HCT116 (cell line): ENCODE measurements around the gene FBN1. TPM values are rescaled to one million over a fixed set of nuclear protein-coding genes. Genes with fewer than 3 reads are reported as not detected.

Experiments
- ATAC-seq: fragments of 200-7000 bp; cut with Tn5 transposase; 2 replicates; pipeline ENCODE4 v1.9.1; 2020; ENCODE audit warnings: mild to moderate bottlenecking, moderate library complexity
- BruUV-seq: library from RNA; stranded (reverse); fragments of 400-500 nt; replicated peaks from 2 replicates; lab custom pipeline; 2021; lab: Mats Ljungman, UMichigan
- CTCF ChIA-PET: fragments of 300-600 bp; sonication (Branson Sonifier 250); formaldehyde crosslinking; loops from one replicate; lab custom pipeline; 2021; ENCODE audit warnings: antibody characterized with exemption; lab: Charles Lee
- POLR2A ChIA-PET: fragments of 300-600, 350-600 bp; sonication (Branson Sonifier 250); formaldehyde crosslinking; loops from one replicate; lab custom pipeline; 2021; ENCODE audit warnings: antibody characterized with exemption; lab: Charles Lee
- RAD21 ChIA-PET, 2 experiments: fragments of 300-600 bp; sonication (Branson Sonifier 250); formaldehyde crosslinking; loops; one replicate each; lab custom pipeline; 2023; ENCODE audit warnings: low total read pairs in 2 of 2; ENCODE audit not compliant: uncharacterized antibody in 2 of 2, unreplicated experiment in 2 of 2, low non-redundant PET in 1 of 2; lab: Charles Lee
- DNase-seq: peaks from one replicate; pipeline ENCODE4 v3.0.0-alpha.2; 2010; ENCODE audit warnings: low read depth, low spot score
- H2AFZ ChIP-seq: fragments of 200-600 bp; shearing (Covaris generic), sonication (generic); 2 replicates; pipeline ENCODE4 v1.6.1; 2017; ENCODE audit warnings: low read depth, mixed run types, mixed read lengths, antibody characterized with exemption, low read length; ENCODE audit not compliant: poor library complexity, severe bottlenecking
- H3K27ac ChIP-seq: 2 replicates; pipeline ENCODE4 v1.5.1; 2012; ENCODE audit warnings: low read depth, low read length
- H3K27me3 ChIP-seq: fragments of 200-600 bp; sonication (generic); 2 replicates; pipeline ENCODE4 v1.6.1; 2016; ENCODE audit warnings: mixed run types, low read length, mixed read lengths; ENCODE audit not compliant: insufficient read depth
- H3K36me3 ChIP-seq, 2 experiments: fragments of 200-500 bp in 1 of 2; fragments of 200-600 bp in 1 of 2; sonication (Bioruptor generic) in 1 of 2; sonication (generic) in 1 of 2; 2 replicates each; pipeline versions ENCODE4 v1.5.1 to v1.6.1; 2014 to 2016; ENCODE audit warnings: low read length in 2 of 2, inconsistent platforms in 1 of 2, mixed read lengths in 1 of 2, mixed run types in 1 of 2; ENCODE audit not compliant: insufficient read depth in 2 of 2, control insufficient read depth in 1 of 2
- H3K4me1 ChIP-seq, 2 experiments: fragments of 200-600 bp in 1 of 2; sonication (generic) in 1 of 2; 2 replicates each; pipeline versions ENCODE4 v1.5.1 to v1.6.1; 2012 to 2017; ENCODE audit warnings: low read length in 2 of 2, inconsistent platforms in 1 of 2, mild to moderate bottlenecking in 1 of 2, mixed read lengths in 1 of 2, mixed run types in 1 of 2, moderate library complexity in 1 of 2; ENCODE audit not compliant: insufficient read depth in 2 of 2, control insufficient read depth in 1 of 2
- H3K4me2 ChIP-seq: fragments of 200-600 bp; sonication (generic); 2 replicates; pipeline ENCODE4 v1.6.1; 2017; ENCODE audit warnings: mixed run types, low read length, mixed read lengths
- H3K4me3 ChIP-seq, 2 experiments: fragments of 200-600 bp in 1 of 2; sonication (generic) in 1 of 2; replicated peaks in 1 of 2; 2 replicates each; pipeline ENCODE4 v1.5.1; 2011 to 2016; ENCODE audit warnings: low read length in 2 of 2, control low read depth in 1 of 2, low read depth in 1 of 2, mild to moderate bottlenecking in 1 of 2, mixed read lengths in 1 of 2, mixed run types in 1 of 2
- H3K79me2 ChIP-seq: fragments of 200-600 bp; sonication (generic); 2 replicates; pipeline ENCODE4 v1.6.1; 2017; ENCODE audit warnings: mild to moderate bottlenecking, mixed run types, low read length, moderate library complexity, mixed read lengths; ENCODE audit not compliant: insufficient read depth
- H3K9ac ChIP-seq: fragments of 200-600 bp; sonication (generic); 2 replicates; pipeline ENCODE4 v1.6.1; 2016; ENCODE audit warnings: low read length, mixed read lengths
- H3K9me2 ChIP-seq: fragments of 200-600 bp; sonication (generic), shearing (Covaris generic); 2 replicates; pipeline ENCODE4 v1.6.1; 2017; ENCODE audit warnings: mixed run types, mild to moderate bottlenecking, moderate library complexity; ENCODE audit not compliant: insufficient read depth
- H3K9me3 ChIP-seq, 2 experiments: fragments of 200-500 bp in 1 of 2; fragments of 200-600 bp in 1 of 2; sonication (Bioruptor generic) in 1 of 2; sonication (generic) in 1 of 2; 2 replicates each; pipeline ENCODE4 v1.6.1; 2014 to 2017; ENCODE audit warnings: low read length in 2 of 2, mixed read lengths in 2 of 2, inconsistent platforms in 1 of 2, low read depth in 1 of 2, mild to moderate bottlenecking in 1 of 2, mixed run types in 1 of 2, moderate library complexity in 1 of 2; ENCODE audit not compliant: control insufficient read depth in 1 of 2, insufficient read depth in 1 of 2
- H4K20me1 ChIP-seq: fragments of 200-600 bp; sonication (generic), shearing (Covaris generic); 2 replicates; pipeline ENCODE4 v1.6.1; 2017; ENCODE audit warnings: mixed run types, mild to moderate bottlenecking, moderate library complexity; ENCODE audit not compliant: insufficient read depth
- CEBPB ChIP-seq: IDR thresholded peaks from 2 replicates; pipeline ENCODE4 v1.6.1; 2012; ENCODE audit warnings: low read depth
- EZH2phosphoT487 ChIP-seq: fragments of 200-600 bp; IDR thresholded peaks from 2 replicates; pipeline ENCODE4 v1.6.1; 2018; ENCODE audit warnings: antibody characterized with exemption, borderline replicate concordance
- RAD21 ChIP-seq: IDR thresholded peaks from 2 replicates; pipeline ENCODE4 v1.6.1; 2012; ENCODE audit warnings: low read depth, mild to moderate bottlenecking
- SIN3A ChIP-seq: IDR thresholded peaks from 2 replicates; pipeline ENCODE4 v1.6.1; 2012; ENCODE audit warnings: low read depth
- SRF ChIP-seq: IDR thresholded peaks from 2 replicates; pipeline ENCODE4 v1.6.1; 2012; ENCODE audit warnings: low read depth
- TCF7L2 ChIP-seq: IDR thresholded peaks from 2 replicates; pipeline ENCODE4 v1.7.0; 2011; ENCODE audit warnings: borderline replicate concordance, inconsistent platforms; ENCODE audit not compliant: insufficient read depth, insufficient read length; ENCODE audit errors: extremely low read depth
- ZFX ChIP-seq: fragments of 450-650 bp; IDR thresholded peaks from 2 replicates; pipeline ENCODE4 v1.6.1; 2017
- intact Hi-C: fragments of 100-400 bp; cut with micrococcal nuclease; formaldehyde crosslinking; loops from 2 replicates; pipeline ENCODE4 v1.10.0; 2022
- total RNA-seq: library from RNA; stranded (reverse); gene quantifications from one replicate; pipeline ENCODE4 v1.2.1, GENCODE V29; 2021; ENCODE audit not compliant: unreplicated experiment
- TF ChIP-seq, protein P1 (sequence below), 3 experiments: fragments of 200-600 bp in 1 of 3; sonication (generic) in 1 of 3; IDR thresholded peaks in 2 of 3; conservative IDR thresholded peaks in 1 of 3; 2 replicates each; pipeline ENCODE4 v1.5.1; 2012 to 2017; ENCODE audit warnings: low read depth in 2 of 3, low read length in 2 of 3, antibody characterized with exemption in 1 of 3, borderline replicate concordance in 1 of 3, control low read depth in 1 of 3, mild to moderate bottlenecking in 1 of 3, mixed read lengths in 1 of 3, mixed run types in 1 of 3, moderate library complexity in 1 of 3; ENCODE audit not compliant: insufficient read depth in 1 of 3
- TF ChIP-seq, protein P2 (sequence below): IDR thresholded peaks from 2 replicates; pipeline ENCODE4 v1.6.1; 2012

The FBN1 gene
- total RNA-seq, 1 experiment from 2014 or later: 1.7 TPM

DNA sequence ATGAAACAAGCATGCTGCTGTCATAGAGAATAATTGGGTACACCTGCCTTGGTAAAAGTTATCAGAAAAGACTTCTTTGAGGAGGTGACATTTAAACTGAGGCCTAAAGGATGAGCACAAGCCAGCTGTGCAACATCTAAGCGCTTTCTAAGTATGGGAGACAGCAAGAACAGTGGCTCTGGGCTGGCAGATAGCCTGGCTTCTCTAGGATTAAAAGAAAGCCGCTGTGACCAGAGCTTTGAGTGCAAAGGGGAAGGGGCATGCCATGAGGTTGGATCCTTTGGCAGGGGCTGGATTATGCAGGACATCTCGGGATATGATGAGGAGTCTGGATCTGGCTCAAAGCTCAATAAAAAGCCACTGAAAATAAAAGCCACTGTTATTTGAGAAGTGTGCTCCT is 99.2 kb downstream of the FBN1 start:
- H3K27ac ChIP-seq: no peak overlapping the region
- H3K79me2 ChIP-seq: no peaks in the 10 kb centered on the region
- H3K4me1 ChIP-seq: no peaks in the 10 kb centered on the region
- no peak for TF ChIP-seq CEBPB
- TF ChIP-seq SIN3A: no peak
- TF ChIP-seq RAD21: no peak
- TF ChIP-seq EZH2phosphoT487: no peak
- TF ChIP-seq, protein P1, sequence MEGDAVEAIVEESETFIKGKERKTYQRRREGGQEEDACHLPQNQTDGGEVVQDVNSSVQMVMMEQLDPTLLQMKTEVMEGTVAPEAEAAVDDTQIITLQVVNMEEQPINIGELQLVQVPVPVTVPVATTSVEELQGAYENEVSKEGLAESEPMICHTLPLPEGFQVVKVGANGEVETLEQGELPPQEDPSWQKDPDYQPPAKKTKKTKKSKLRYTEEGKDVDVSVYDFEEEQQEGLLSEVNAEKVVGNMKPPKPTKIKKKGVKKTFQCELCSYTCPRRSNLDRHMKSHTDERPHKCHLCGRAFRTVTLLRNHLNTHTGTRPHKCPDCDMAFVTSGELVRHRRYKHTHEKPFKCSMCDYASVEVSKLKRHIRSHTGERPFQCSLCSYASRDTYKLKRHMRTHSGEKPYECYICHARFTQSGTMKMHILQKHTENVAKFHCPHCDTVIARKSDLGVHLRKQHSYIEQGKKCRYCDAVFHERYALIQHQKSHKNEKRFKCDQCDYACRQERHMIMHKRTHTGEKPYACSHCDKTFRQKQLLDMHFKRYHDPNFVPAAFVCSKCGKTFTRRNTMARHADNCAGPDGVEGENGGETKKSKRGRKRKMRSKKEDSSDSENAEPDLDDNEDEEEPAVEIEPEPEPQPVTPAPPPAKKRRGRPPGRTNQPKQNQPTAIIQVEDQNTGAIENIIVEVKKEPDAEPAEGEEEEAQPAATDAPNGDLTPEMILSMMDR (IDR thresholded peaks at IDR 0.05 in 2 of 3, conservative IDR thresholded peaks at IDR 0.05 in 1 of 3; ENCODE audit: borderline replicate concordance in 1 of 3, insufficient read depth in 1 of 3, low read depth in 2 of 3, low read length in 2 of 3): no peak
- no peaks in the 10 kb centered on the region for H4K20me1 ChIP-seq
- H3K36me3 ChIP-seq: no peaks in the 10 kb centered on the region
- ChIA-PET CTCF (no interaction called here), POLR2A (no interaction called here), RAD21 (no interaction called here)
- BruUV-seq: no TSS peak
- intact Hi-C loops: no loop called here
- DNase-seq (no peak), ATAC-seq (no peak)
- H3K9ac ChIP-seq: no peak overlapping the region
- H3K9me2 ChIP-seq: no peaks in the 10 kb centered on the region
- no peak overlapping the region for H2AFZ ChIP-seq
- H3K9me3 ChIP-seq: no peaks in the 10 kb centered on the region
- H3K4me3 ChIP-seq: no peak overlapping the region
- H3K4me2 ChIP-seq: no peak overlapping the region
- no peaks in the 10 kb centered on the region for H3K27me3 ChIP-seq

DNA sequence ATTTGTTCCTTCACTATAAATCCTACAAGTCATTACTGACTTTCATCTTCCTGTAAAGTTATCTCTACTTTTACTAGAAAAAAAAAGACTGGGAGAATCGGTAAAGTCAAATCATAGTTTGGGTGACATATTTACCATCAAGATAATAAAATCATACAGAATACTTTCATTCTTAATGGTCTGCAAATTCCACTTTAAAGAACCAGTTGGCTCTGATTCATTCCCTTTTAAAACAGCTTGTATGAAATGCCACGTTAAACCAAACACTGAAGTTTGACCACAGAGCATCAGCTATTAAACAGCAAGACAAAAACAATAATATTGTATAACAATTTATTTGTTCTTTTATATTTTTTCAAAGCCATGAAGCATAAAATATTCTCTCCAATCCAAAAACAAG is 100.7 kb downstream of the FBN1 start:
- H3K27me3 ChIP-seq: no peaks in the 10 kb centered on the region
- CTCF ChIA-PET: no interaction called here
- no peak for TF ChIP-seq RAD21
- TF ChIP-seq, protein P2, sequence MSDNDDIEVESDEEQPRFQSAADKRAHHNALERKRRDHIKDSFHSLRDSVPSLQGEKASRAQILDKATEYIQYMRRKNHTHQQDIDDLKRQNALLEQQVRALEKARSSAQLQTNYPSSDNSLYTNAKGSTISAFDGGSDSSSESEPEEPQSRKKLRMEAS: no peak
- no peak for TF ChIP-seq ZFX
- TF ChIP-seq SRF: no peak
- TF ChIP-seq TCF7L2: no peak
- TF ChIP-seq EZH2phosphoT487: no peak
- TF ChIP-seq, all 23 proteins: peak for 0
- no TSS peak for BruUV-seq
- no peak overlapping the region for H3K4me3 ChIP-seq
- H3K9me2 ChIP-seq: no peaks in the 10 kb centered on the region
- no peak overlapping the region for H3K4me2 ChIP-seq
- POLR2A ChIA-PET: no interaction called here
- RAD21 ChIA-PET: no interaction called here
- DNase-seq: no peak
- no peaks in the 10 kb centered on the region for H3K9me3 ChIP-seq
- no peak overlapping the region for H3K9ac ChIP-seq
- no peaks in the 10 kb centered on the region for H3K79me2 ChIP-seq
- no peak for ATAC-seq
- H3K36me3 ChIP-seq: no peaks in the 10 kb centered on the region
- H4K20me1 ChIP-seq: no peaks in the 10 kb centered on the region
- no peak overlapping the region for H3K27ac ChIP-seq
- H3K4me1 ChIP-seq: no peaks in the 10 kb centered on the region
- intact Hi-C loops: no loop called here
- no peak overlapping the region for H2AFZ ChIP-seq
